IMR-90 (cell line): ENCODE measurements around the gene CDHR1. TPM values are rescaled to one million over a fixed set of nuclear protein-coding genes. Genes with fewer than 3 reads are reported as not detected.

Experiments used
- ATAC-seq: fragments of 200-7000 bp; cut with Tn5 transposase; 2 replicates; pipeline ENCODE4 v1.9.1; 2020; ENCODE audit warnings: low read depth, mild to moderate bottlenecking, moderate library complexity
- BruUV-seq: library from RNA; stranded (reverse); fragments of 400-500 nt; replicated peaks from 2 replicates; lab custom pipeline; 2021; lab: Mats Ljungman, UMichigan
- CTCF ChIA-PET: fragments of 300-600 bp; formaldehyde crosslinking; extraction: SDS; loops from one replicate; lab custom pipeline; 2021; ENCODE audit warnings: antibody characterized with exemption; lab: Yijun Ruan, JAX
- POLR2A ChIA-PET: fragments of 300-600 bp; sonication (Branson Sonifier 250); formaldehyde crosslinking; loops from one replicate; lab custom pipeline; 2022; ENCODE audit warnings: antibody characterized with exemption; ENCODE audit not compliant: unreplicated experiment; lab: Charles Lee
- DNase-seq: peaks from one replicate; pipeline ENCODE4 v3.0.0; 2013
- H2AFZ ChIP-seq: replicated peaks from 2 replicates; pipeline ENCODE3; 2013; ENCODE audit warnings: low read length, mild to moderate bottlenecking; ENCODE audit not compliant: poor library complexity
- H2AK5ac ChIP-seq: 2 replicates; pipeline ENCODE4 v1.6.1; 2013; ENCODE audit warnings: low read depth, low read length, inconsistent platforms
- H2AK9ac ChIP-seq: replicated peaks from 2 replicates; pipeline ENCODE3; 2013; ENCODE audit warnings: mild to moderate bottlenecking, low read depth, low read length, moderate library complexity; ENCODE audit not compliant: poor library complexity
- H2BK120ac ChIP-seq: 2 replicates; pipeline ENCODE4 v1.6.1; 2013; ENCODE audit warnings: low read depth, low read length, inconsistent platforms
- H2BK15ac ChIP-seq: 3 replicates; pipeline ENCODE4 v1.6.1; 2013; ENCODE audit warnings: low read depth, low read length, inconsistent platforms
- H2BK20ac ChIP-seq: 2 replicates; pipeline ENCODE4 v1.6.1; 2013; ENCODE audit warnings: low read depth, mild to moderate bottlenecking, inconsistent platforms, low read length, moderate library complexity
- H2BK5ac ChIP-seq: 2 replicates; pipeline ENCODE4 v1.6.1; 2013; ENCODE audit warnings: mild to moderate bottlenecking, low read depth, low read length, inconsistent platforms; ENCODE audit not compliant: poor library complexity, severe bottlenecking
- H3K14ac ChIP-seq: replicated peaks from 2 replicates; pipeline ENCODE4 v1.6.1; 2013; ENCODE audit warnings: low read depth, low read length, inconsistent platforms
- H3K18ac ChIP-seq: 2 replicates; pipeline ENCODE4 v1.6.1; 2013; ENCODE audit warnings: low read depth, low read length, control low read depth
- H3K23ac ChIP-seq: 2 replicates; pipeline ENCODE4 v1.6.1; 2013; ENCODE audit warnings: low read depth, low read length, inconsistent platforms
- H3K27ac ChIP-seq: 2 replicates; pipeline ENCODE4 v1.5.1; 2013; ENCODE audit warnings: mild to moderate bottlenecking, control low read depth, low read length; ENCODE audit not compliant: insufficient read depth
- H3K27me3 ChIP-seq: 2 replicates; pipeline ENCODE4 v1.6.1; 2013; ENCODE audit warnings: low read length; ENCODE audit not compliant: control insufficient read depth, insufficient read depth
- H3K36me3 ChIP-seq: 2 replicates; pipeline ENCODE4 v1.6.1; 2013; ENCODE audit warnings: low read length, mixed read lengths; ENCODE audit not compliant: control insufficient read depth, insufficient read depth
- H3K4ac ChIP-seq: 2 replicates; pipeline ENCODE4 v1.6.1; 2013; ENCODE audit warnings: low read depth, low read length, inconsistent platforms
- H3K4me1 ChIP-seq: 2 replicates; pipeline ENCODE4 v1.6.1; 2013; ENCODE audit warnings: low read length, mixed read lengths; ENCODE audit not compliant: control insufficient read depth, insufficient read depth
- H3K4me2 ChIP-seq: 2 replicates; pipeline ENCODE4 v1.6.1; 2013; ENCODE audit warnings: low read depth, mild to moderate bottlenecking, control low read depth, low read length, moderate library complexity
- H3K4me3 ChIP-seq: 2 replicates; pipeline ENCODE4 v1.5.1; 2013; ENCODE audit warnings: low read depth, mild to moderate bottlenecking, control low read depth, low read length, moderate library complexity; ENCODE audit not compliant: insufficient read depth
- H3K56ac ChIP-seq: 2 replicates; pipeline ENCODE4 v1.6.1; 2013; ENCODE audit warnings: low read length, inconsistent platforms; ENCODE audit not compliant: insufficient read depth; ENCODE audit errors: extremely low read depth
- H3K79me1 ChIP-seq, 2 experiments: 2 replicates each; pipeline ENCODE4 v1.6.1; 2013; ENCODE audit warnings: low read length in 2 of 2, inconsistent platforms in 1 of 2, low read depth in 1 of 2
- H3K9ac ChIP-seq: 2 replicates; pipeline ENCODE4 v1.6.1; 2013; ENCODE audit warnings: low read depth, low read length, control low read depth
- H3K9me1 ChIP-seq: 2 replicates; pipeline ENCODE4 v1.6.1; 2013; ENCODE audit warnings: low read length, inconsistent platforms; ENCODE audit not compliant: insufficient read depth
- H3K9me3 ChIP-seq: 2 replicates; pipeline ENCODE4 v1.6.1; 2013; ENCODE audit warnings: low read length; ENCODE audit not compliant: control insufficient read depth, insufficient read depth
- H4K20me1 ChIP-seq: 2 replicates; pipeline ENCODE4 v1.6.1; 2013; ENCODE audit warnings: low read length, inconsistent platforms; ENCODE audit not compliant: insufficient read depth
- H4K5ac ChIP-seq: 2 replicates; pipeline ENCODE4 v1.6.1; 2013; ENCODE audit warnings: mild to moderate bottlenecking, low read depth, low read length, control low read depth
- H4K8ac ChIP-seq, 2 experiments: 2 replicates each; pipeline ENCODE4 v1.6.1; 2013; ENCODE audit warnings: low read depth in 2 of 2, low read length in 2 of 2, control low read depth in 1 of 2, inconsistent platforms in 1 of 2
- H4K91ac ChIP-seq: 2 replicates; pipeline ENCODE4 v1.6.1; 2013; ENCODE audit warnings: low read depth, low read length, inconsistent platforms; ENCODE audit not compliant: insufficient read depth
- BHLHE40 ChIP-seq: fragments of 150-350 bp; IDR thresholded peaks from 2 replicates; pipeline ENCODE4 v1.6.1; 2016; ENCODE audit warnings: mild to moderate bottlenecking, low read depth, low read length
- CEBPB ChIP-seq: IDR thresholded peaks from 2 replicates; pipeline ENCODE4 v1.6.1; 2012; ENCODE audit warnings: low read depth, low read length, improper control_type of control experiment
- CHD1 ChIP-seq: IDR thresholded peaks from 2 replicates; pipeline ENCODE4 v1.6.1; 2012; ENCODE audit warnings: low read depth, low read length, improper control_type of control experiment
- FOS ChIP-seq: fragments of 150-350 bp; IDR thresholded peaks from 2 replicates; pipeline ENCODE4 v1.6.1; 2016; ENCODE audit warnings: low read depth, low read length
- MAFK ChIP-seq: IDR thresholded peaks from 2 replicates; pipeline ENCODE4 v1.6.1; 2012; ENCODE audit warnings: low read depth, low read length, improper control_type of control experiment
- MAZ ChIP-seq: IDR thresholded peaks from 2 replicates; pipeline ENCODE4 v1.6.1; 2012; ENCODE audit warnings: low read depth, mild to moderate bottlenecking, low read length, improper control_type of control experiment, moderate library complexity, borderline replicate concordance
- MXI1 ChIP-seq: IDR thresholded peaks from 2 replicates; pipeline ENCODE4 v1.6.1; 2012; ENCODE audit warnings: low read depth, mild to moderate bottlenecking, low read length, moderate library complexity, borderline replicate concordance
- NFE2L2 ChIP-seq: fragments of 150-350 bp; IDR thresholded peaks from 2 replicates; pipeline ENCODE4 v1.6.1; 2016; ENCODE audit warnings: low read depth, mild to moderate bottlenecking, low read length
- POLR2A ChIP-seq: IDR thresholded peaks from 2 replicates; pipeline ENCODE4 v1.6.1; 2012; ENCODE audit warnings: mild to moderate bottlenecking, low read depth, low read length
- RAD21 ChIP-seq: IDR thresholded peaks from 2 replicates; pipeline ENCODE4 v1.6.1; 2012; ENCODE audit warnings: low read length, improper control_type of control experiment
- RCOR1 ChIP-seq: IDR thresholded peaks from 2 replicates; pipeline ENCODE4 v1.6.1; 2012; ENCODE audit warnings: mild to moderate bottlenecking, low read length, improper control_type of control experiment; ENCODE audit not compliant: insufficient replicate concordance
- RFX5 ChIP-seq: IDR thresholded peaks from 2 replicates; pipeline ENCODE4 v1.8.0; 2012; ENCODE audit warnings: low read depth, mild to moderate bottlenecking, low read length, moderate library complexity
- SMC3 ChIP-seq: fragments of 150-350 bp; IDR thresholded peaks from 2 replicates; pipeline ENCODE4 v1.6.1; 2016; ENCODE audit warnings: low read depth, mild to moderate bottlenecking, antibody characterized with exemption, low read length, moderate library complexity
- WGBS, 2 experiments: methylation state at CpG; one replicate each; pipeline versions ENCODE4 v1.1.5 to v1.1.7; 2013; ENCODE audit warnings: missing lambda C conversion rate in 2 of 2; ENCODE audit not compliant: insufficient read length in 1 of 2; ENCODE audit errors: extremely low coverage in 2 of 2; 5-methylcytosine and 5-hydroxymethylcytosine counted together
- dilution Hi-C: fragments of 300-500 bp; cut with HindIII; formaldehyde crosslinking; loops from one replicate; pipeline ENCODE4 v1.14.3; 2018; ENCODE audit warnings: low sequenced_read_pairs; ENCODE audit not compliant: unreplicated experiment
- in situ Hi-C: fragments of 300-500 bp; cut with MboI; formaldehyde crosslinking; loops from 3 replicates; pipeline ENCODE4 v1.14.3; 2019; ENCODE audit warnings: low sequenced_read_pairs, inconsistent platforms, mixed read lengths
- intact Hi-C: fragments of 100-400 bp; cut with micrococcal nuclease; formaldehyde crosslinking; loops from 2 replicates; pipeline ENCODE4 v1.10.0; 2022
- polyA plus RNA-seq, 3 experiments: library from polyadenylated mRNA; depleted of rRNA; stranded (reverse); fragments of >200 nt; gene quantifications; 2 replicates each; pipeline ENCODE4 v1.2.3, GENCODE V29; 2012; ENCODE audit warnings: low replicate concordance in 1 of 3
- total RNA-seq: library from RNA; depleted of rRNA; stranded (reverse); fragments of >200 nt; gene quantifications from 2 replicates; pipeline ENCODE4 v1.2.3, GENCODE V29; 2012
- TF ChIP-seq, protein P1 (sequence below): fragments of 150-350 bp; IDR thresholded peaks from 2 replicates; pipeline ENCODE4 v1.6.1; 2016; ENCODE audit warnings: low read depth, mild to moderate bottlenecking, low read length, moderate library complexity, borderline replicate concordance
- TF ChIP-seq, protein P2 (sequence below): conservative IDR thresholded peaks from 2 replicates; pipeline ENCODE4 v1.5.1; 2012; ENCODE audit warnings: mild to moderate bottlenecking, low read depth, low read length, improper control_type of control experiment
- TF ChIP-seq, protein P3 (sequence below): fragments of 150-350 bp; IDR thresholded peaks from 2 replicates; pipeline ENCODE4 v1.6.1; 2017; ENCODE audit warnings: mild to moderate bottlenecking, antibody characterized with exemption, low read length, low read depth

CDHR1 gene
- total and polyA plus RNA-seq, 2 of the 4 experiments (the other 2 are of a cell fraction) = not detected

DNA sequence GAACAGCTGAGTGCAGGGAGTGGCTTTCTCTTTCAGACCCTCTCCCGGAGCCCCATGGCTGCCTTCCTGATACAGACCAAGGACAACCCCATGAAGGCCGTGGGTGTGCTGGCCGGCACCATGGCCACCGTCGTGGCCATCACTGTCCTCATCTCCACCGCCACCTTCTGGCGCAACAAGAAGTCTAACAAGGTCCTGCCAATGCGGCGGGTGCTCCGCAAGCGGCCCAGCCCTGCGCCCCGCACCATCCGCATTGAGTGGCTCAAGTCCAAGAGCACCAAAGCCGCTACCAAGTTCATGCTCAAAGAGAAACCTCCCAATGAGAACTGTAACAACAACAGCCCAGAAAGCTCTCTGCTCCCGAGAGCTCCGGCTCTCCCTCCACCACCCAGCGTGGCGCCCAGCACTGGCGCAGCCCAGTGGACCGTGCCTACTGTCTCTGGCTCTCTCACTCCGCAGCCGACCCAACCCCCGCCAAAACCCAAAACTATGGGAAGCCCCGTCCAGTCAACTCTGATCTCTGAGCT is 19.8 kb downstream of the CDHR1 start:
- Histone ChIP-seq H4K20me1 (no peaks in the 10 kb centered on the region), H4K91ac (no peak overlapping the region), H2BK120ac (no peak overlapping the region), H4K5ac (no peak overlapping the region), H2BK20ac (no peak overlapping the region), H2BK15ac (no peak overlapping the region), H4K8ac (no peak overlapping the region), H3K79me1 (no peaks in the 10 kb centered on the region), H3K27me3 (no peaks in the 10 kb centered on the region; the same call in 1 of the 2 replicates), H3K36me3 (no peaks in the 10 kb centered on the region), H3K23ac (no peak overlapping the region), H3K27ac (no peak overlapping the region), H2BK5ac (no peak overlapping the region), H3K4me2 (no peak overlapping the region), H3K4ac (no peak overlapping the region), H3K14ac (no peak overlapping the region), H3K4me3 (no peak overlapping the region), H3K9ac (no peak overlapping the region), H2AK9ac (no peak overlapping the region), H3K56ac (no peak overlapping the region), H3K4me1 (no peaks in the 10 kb centered on the region), H3K18ac (no peak overlapping the region), H3K9me3 (no peaks in the 10 kb centered on the region), H3K9me1 (no peaks in the 10 kb centered on the region), H2AK5ac (no peak overlapping the region), H2AFZ (no peak overlapping the region)
- POLR2A ChIA-PET = no interaction called here
- TF ChIP-seq, protein P1, sequence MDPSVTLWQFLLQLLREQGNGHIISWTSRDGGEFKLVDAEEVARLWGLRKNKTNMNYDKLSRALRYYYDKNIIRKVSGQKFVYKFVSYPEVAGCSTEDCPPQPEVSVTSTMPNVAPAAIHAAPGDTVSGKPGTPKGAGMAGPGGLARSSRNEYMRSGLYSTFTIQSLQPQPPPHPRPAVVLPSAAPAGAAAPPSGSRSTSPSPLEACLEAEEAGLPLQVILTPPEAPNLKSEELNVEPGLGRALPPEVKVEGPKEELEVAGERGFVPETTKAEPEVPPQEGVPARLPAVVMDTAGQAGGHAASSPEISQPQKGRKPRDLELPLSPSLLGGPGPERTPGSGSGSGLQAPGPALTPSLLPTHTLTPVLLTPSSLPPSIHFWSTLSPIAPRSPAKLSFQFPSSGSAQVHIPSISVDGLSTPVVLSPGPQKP = no peak
- TF ChIP-seq CHD1 = no peak
- no peak for TF ChIP-seq RAD21
- TF ChIP-seq POLR2A = no peak
- no peak for TF ChIP-seq SMC3
- TF ChIP-seq CEBPB = no peak
- TF ChIP-seq RFX5 = no peak
- TF ChIP-seq NFE2L2 = no peak
- TF ChIP-seq MAZ = no peak
- TF ChIP-seq, protein P2, sequence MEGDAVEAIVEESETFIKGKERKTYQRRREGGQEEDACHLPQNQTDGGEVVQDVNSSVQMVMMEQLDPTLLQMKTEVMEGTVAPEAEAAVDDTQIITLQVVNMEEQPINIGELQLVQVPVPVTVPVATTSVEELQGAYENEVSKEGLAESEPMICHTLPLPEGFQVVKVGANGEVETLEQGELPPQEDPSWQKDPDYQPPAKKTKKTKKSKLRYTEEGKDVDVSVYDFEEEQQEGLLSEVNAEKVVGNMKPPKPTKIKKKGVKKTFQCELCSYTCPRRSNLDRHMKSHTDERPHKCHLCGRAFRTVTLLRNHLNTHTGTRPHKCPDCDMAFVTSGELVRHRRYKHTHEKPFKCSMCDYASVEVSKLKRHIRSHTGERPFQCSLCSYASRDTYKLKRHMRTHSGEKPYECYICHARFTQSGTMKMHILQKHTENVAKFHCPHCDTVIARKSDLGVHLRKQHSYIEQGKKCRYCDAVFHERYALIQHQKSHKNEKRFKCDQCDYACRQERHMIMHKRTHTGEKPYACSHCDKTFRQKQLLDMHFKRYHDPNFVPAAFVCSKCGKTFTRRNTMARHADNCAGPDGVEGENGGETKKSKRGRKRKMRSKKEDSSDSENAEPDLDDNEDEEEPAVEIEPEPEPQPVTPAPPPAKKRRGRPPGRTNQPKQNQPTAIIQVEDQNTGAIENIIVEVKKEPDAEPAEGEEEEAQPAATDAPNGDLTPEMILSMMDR = no peak
- no peak for TF ChIP-seq MXI1
- TF ChIP-seq RCOR1 = no peak
- TF ChIP-seq BHLHE40 = no peak
- no peak for TF ChIP-seq MAFK
- TF ChIP-seq FOS = no peak
- TF ChIP-seq, protein P3, sequence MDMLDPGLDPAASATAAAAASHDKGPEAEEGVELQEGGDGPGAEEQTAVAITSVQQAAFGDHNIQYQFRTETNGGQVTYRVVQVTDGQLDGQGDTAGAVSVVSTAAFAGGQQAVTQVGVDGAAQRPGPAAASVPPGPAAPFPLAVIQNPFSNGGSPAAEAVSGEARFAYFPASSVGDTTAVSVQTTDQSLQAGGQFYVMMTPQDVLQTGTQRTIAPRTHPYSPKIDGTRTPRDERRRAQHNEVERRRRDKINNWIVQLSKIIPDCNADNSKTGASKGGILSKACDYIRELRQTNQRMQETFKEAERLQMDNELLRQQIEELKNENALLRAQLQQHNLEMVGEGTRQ = no peak
- CTCF ChIA-PET = no interaction called here
- intact Hi-C loops (no loop called here), dilution Hi-C loops (no loop called here), in situ Hi-C loops (no loop called here)
- no peak for DNase-seq
- ATAC-seq = no peak
- BruUV-seq = no TSS peak
- WGBS, 2 experiments = 67% methylated on average over 16 of the region's 25 CpGs; no CpG with 5 or more reads in 1 of the 2 experiments
